ENCODE results near the gene CUX1. TPM values are rescaled to one million over a fixed set of nuclear protein-coding genes. Genes with fewer than 3 reads are reported as not detected.

Gene CUX1
- total RNA-seq, 1 experiment from 2014 or later, result 116 TPM

DNA sequence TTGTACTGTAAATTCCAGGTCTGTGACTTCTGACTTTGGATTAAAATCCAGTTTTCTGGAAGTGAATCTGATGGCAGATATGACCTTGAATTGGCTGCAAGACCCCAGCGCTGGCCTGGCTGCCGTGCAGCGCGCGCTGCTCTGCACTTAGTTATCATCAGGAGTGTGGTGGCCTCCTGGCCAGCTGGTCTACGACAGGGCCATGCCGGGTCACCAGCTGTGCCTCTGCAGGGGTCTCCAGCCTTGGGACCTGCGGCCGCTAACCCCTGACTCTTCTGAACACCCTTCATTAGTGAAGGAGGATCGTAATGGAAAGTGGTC, 278.5 kb downstream of the CUX1 start:
- Histone ChIP-seq H3K4me1 (peaks cover 78% of the 10 kb centered on the region), H3K9me3 (no peaks in the 10 kb centered on the region), H3K4me3 (ENCODE audit: low read depth, low read length) (no peak overlapping the region), H3K36me3 (ENCODE audit: control insufficient read depth, insufficient read depth, low read length) (no peaks in the 10 kb centered on the region; the same call in 1 of the 2 replicates), H3K27me3 (replicated peaks; ENCODE audit: control insufficient read depth, insufficient read depth, low read length) (no peaks in the 10 kb centered on the region)
- TF ChIP-seq, protein P1, sequence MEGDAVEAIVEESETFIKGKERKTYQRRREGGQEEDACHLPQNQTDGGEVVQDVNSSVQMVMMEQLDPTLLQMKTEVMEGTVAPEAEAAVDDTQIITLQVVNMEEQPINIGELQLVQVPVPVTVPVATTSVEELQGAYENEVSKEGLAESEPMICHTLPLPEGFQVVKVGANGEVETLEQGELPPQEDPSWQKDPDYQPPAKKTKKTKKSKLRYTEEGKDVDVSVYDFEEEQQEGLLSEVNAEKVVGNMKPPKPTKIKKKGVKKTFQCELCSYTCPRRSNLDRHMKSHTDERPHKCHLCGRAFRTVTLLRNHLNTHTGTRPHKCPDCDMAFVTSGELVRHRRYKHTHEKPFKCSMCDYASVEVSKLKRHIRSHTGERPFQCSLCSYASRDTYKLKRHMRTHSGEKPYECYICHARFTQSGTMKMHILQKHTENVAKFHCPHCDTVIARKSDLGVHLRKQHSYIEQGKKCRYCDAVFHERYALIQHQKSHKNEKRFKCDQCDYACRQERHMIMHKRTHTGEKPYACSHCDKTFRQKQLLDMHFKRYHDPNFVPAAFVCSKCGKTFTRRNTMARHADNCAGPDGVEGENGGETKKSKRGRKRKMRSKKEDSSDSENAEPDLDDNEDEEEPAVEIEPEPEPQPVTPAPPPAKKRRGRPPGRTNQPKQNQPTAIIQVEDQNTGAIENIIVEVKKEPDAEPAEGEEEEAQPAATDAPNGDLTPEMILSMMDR (IDR thresholded peaks at IDR 0.05; ENCODE audit: insufficient read depth in 1 of 2, low read depth in 1 of 2, low read length in 1 of 2, severe bottlenecking in 1 of 2, unreplicated experiment in 1 of 2), result no peak
- Mint-ChIP-seq H3K4me3 (ENCODE audit: unreplicated experiment) (no peak overlapping the region), H3K27ac (ENCODE audit: unreplicated experiment) (peak overlapping the region; percentile 99), H3K27me3 (ENCODE audit: insufficient read depth, unreplicated experiment) (no peaks in the 10 kb centered on the region), H3K4me1 (ENCODE audit: low read depth, unreplicated experiment) (peaks cover 38% of the 10 kb centered on the region), H3K36me3 (ENCODE audit: insufficient read depth, unreplicated experiment) (peaks cover 83% of the 10 kb centered on the region), H3K9me3 (ENCODE audit: unreplicated experiment) (no peaks in the 10 kb centered on the region)
- no peak for DNase-seq
- ChIA-PET POLR2A (no interaction called here), CTCF (no interaction called here)
- BruUV-seq (replicated peaks), result no TSS peak
- intact Hi-C loops (cut with micrococcal nuclease; ENCODE audit: unreplicated experiment), result loop anchor here (5.0 kb wide), 3 partner anchors 34 to 279 kb away; partner anchors contain the start of gene CUX1

DNA sequence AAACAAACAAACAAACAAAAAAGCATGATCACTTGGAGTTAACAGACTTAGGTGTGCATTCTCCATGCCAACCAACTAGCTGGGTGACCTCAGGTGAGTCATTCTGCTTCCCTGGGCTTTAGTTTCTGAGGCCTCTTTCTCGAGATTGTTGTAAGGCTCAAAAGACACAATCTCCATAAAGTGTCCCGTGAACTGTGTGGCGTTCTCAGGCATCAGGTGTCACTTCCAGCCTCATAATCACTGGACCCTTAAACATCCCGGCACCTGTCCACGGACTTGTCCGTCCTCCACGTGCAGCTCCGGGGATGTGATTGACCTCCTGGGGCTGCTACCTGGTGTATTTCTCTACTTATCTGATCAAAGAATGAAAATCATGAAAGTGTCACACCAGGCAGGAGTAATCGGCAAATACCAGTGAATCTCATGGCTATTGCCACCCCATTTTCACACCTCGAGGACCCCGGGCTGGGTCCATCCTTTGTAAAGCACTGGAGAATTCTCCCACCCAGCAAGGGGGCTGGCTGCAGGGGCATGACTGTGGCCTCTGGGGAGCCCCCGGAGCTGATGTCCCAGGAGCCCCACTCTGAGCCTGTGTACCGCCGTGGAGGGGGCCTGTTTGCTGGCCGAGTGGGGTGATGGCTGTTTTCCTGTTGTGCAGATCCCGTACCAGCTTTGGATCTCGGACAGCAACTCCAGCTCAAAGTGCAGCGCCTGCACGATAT, 279.4 kb downstream of the CUX1 start:
- BruUV-seq (replicated peaks), result TSS peak; percentile 83
- no peaks in the 10 kb centered on the region for H3K27me3 Mint-ChIP-seq (ENCODE audit: insufficient read depth, unreplicated experiment)
- no peaks in the 10 kb centered on the region for H3K9me3 Mint-ChIP-seq (ENCODE audit: unreplicated experiment)
- intact Hi-C loops (cut with micrococcal nuclease; ENCODE audit: unreplicated experiment), result loop anchor here (1.0 to 5.0 kb wide), 8 partner anchors 24 to 512 kb away; partner anchors contain the start of gene CUX1
- H3K4me3 ChIP-seq (ENCODE audit: low read depth, low read length), result 0 out of 2 replicates have a peak overlapping the region, but pooled peaks have one; percentile 2
- H3K9me3 ChIP-seq, result no peaks in the 10 kb centered on the region
- CTCF ChIA-PET, result interaction anchor here (0.6 to 1.4 kb wide), 7 partner anchors 18 to 226 kb away, joined by 3 to 5 read pairs (median 3); no protein-coding TSS in a partner anchor
- POLR2A ChIA-PET, result interaction anchor here (0.5 to 2.0 kb wide), 11 partner anchors 10 to 331 kb away, joined by 3 to 20 read pairs (median 5); no protein-coding TSS in a partner anchor
- no peaks in the 10 kb centered on the region; the same call in 1 of the 2 replicates for H3K36me3 ChIP-seq (ENCODE audit: control insufficient read depth, insufficient read depth, low read length)
- H3K36me3 Mint-ChIP-seq (ENCODE audit: insufficient read depth, unreplicated experiment), result peaks cover 86% of the 10 kb centered on the region
- TF ChIP-seq, protein P1 (IDR thresholded peaks at IDR 0.05; ENCODE audit: insufficient read depth in 1 of 2, low read depth in 1 of 2, low read length in 1 of 2, severe bottlenecking in 1 of 2, unreplicated experiment in 1 of 2), result no peak
- peak overlapping the region; percentile 99 for H3K27ac Mint-ChIP-seq (ENCODE audit: unreplicated experiment)
- H3K27me3 ChIP-seq (replicated peaks; ENCODE audit: control insufficient read depth, insufficient read depth, low read length), result no peaks in the 10 kb centered on the region
- H3K4me3 Mint-ChIP-seq (ENCODE audit: unreplicated experiment), result peak overlapping the region; percentile 71
- H3K4me1 ChIP-seq, result peaks cover 82% of the 10 kb centered on the region
- DNase-seq, result peak; percentile 51 to 52
- peaks cover 37% of the 10 kb centered on the region for H3K4me1 Mint-ChIP-seq (ENCODE audit: low read depth, unreplicated experiment)

DNA sequence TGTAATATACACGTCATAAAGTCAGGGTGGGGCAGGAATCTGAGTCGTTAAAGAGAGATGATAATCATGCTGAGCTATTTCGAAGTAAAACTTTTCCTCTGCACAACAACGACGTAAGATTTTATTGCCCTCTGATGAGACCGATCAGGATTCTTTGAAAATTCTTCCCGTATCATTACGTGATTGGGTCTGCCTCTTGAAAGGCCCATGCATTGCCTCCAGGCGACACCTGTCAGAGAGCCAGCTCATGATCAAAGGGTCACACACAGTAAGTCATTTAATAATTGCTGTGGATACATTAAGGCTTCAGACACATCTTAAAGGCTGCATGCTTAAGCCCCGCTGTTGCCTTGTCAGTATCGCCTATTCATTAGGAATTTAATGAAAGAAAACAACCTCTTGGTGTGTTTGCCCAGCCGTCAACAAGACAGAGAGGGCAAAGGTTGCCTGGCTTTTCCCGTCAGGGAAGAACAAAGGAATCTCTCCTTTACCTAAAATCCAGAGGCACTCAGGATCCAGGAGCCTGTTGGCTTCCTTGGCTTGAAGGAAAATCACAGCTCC, 280.3 kb downstream of the CUX1 start:
- DNase-seq, result peak; percentile 93 to 97
- no TSS peak for BruUV-seq (replicated peaks)
- H3K4me1 ChIP-seq, result peaks cover 75% of the 10 kb centered on the region
- Mint-ChIP-seq H3K27ac (ENCODE audit: unreplicated experiment) (peak overlapping the region; percentile 99), H3K4me3 (ENCODE audit: unreplicated experiment) (peak overlapping the region; percentile 71), H3K27me3 (ENCODE audit: insufficient read depth, unreplicated experiment) (no peaks in the 10 kb centered on the region), H3K4me1 (ENCODE audit: low read depth, unreplicated experiment) (peaks cover 29% of the 10 kb centered on the region), H3K9me3 (ENCODE audit: unreplicated experiment) (no peaks in the 10 kb centered on the region), H3K36me3 (ENCODE audit: insufficient read depth, unreplicated experiment) (peaks cover 86% of the 10 kb centered on the region)
- CTCF ChIA-PET, result interaction anchor here (0.6 to 1.4 kb wide), 7 partner anchors 19 to 227 kb away, joined by 3 to 5 read pairs (median 3); no protein-coding TSS in a partner anchor
- H3K36me3 ChIP-seq (ENCODE audit: control insufficient read depth, insufficient read depth, low read length), result no peaks in the 10 kb centered on the region; the same call in 1 of the 2 replicates
- no peaks in the 10 kb centered on the region for H3K9me3 ChIP-seq
- H3K4me3 ChIP-seq (ENCODE audit: low read depth, low read length), result no peak overlapping the region
- POLR2A ChIA-PET, result interaction anchor here (0.5 to 2.0 kb wide), 12 partner anchors 9 to 1052 kb away, joined by 3 to 20 read pairs (median 4); no protein-coding TSS in a partner anchor
- intact Hi-C loops (cut with micrococcal nuclease; ENCODE audit: unreplicated experiment), result loop anchor here (1.0 to 5.0 kb wide), 9 partner anchors 24 to 512 kb away; partner anchors contain the start of gene CUX1
- H3K27me3 ChIP-seq (replicated peaks; ENCODE audit: control insufficient read depth, insufficient read depth, low read length), result no peaks in the 10 kb centered on the region
- TF ChIP-seq, protein P1 (IDR thresholded peaks at IDR 0.05; ENCODE audit: insufficient read depth in 1 of 2, low read depth in 1 of 2, low read length in 1 of 2, severe bottlenecking in 1 of 2, unreplicated experiment in 1 of 2), result no peak

Measured in Caco-2 (cell line).